Measurements from ENCODE around the gene DDX10.
"Not testable (repeated sequence)": the region's sequence is repeated elsewhere in the genome, so short reads cannot be mapped to it uniquely, and the experiment has no call there.

DDX10 gene

DNA sequence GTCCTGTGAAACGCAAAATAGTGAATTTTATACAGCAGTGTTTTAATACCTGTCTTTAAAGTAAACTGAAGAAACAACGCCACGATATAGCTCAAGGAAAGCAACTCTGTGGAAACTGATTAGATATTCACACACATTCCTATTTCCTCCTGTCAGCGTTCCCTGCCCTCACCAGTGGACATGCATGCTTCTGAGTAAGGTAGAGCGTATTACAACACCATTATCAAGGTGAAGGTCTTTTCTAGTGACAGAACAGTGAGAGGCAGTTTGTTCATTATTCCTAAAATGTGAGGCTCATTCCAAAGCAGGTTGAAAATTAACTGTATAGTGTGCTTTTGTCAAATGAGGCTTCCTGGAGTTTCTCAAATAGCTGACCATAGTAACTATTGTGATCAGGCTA lies 153.1 kb downstream of the DDX10 start:
- H3K4me3 ChIP-seq (ENCODE audit: low read depth, low read length): no peak overlapping the region

DNA sequence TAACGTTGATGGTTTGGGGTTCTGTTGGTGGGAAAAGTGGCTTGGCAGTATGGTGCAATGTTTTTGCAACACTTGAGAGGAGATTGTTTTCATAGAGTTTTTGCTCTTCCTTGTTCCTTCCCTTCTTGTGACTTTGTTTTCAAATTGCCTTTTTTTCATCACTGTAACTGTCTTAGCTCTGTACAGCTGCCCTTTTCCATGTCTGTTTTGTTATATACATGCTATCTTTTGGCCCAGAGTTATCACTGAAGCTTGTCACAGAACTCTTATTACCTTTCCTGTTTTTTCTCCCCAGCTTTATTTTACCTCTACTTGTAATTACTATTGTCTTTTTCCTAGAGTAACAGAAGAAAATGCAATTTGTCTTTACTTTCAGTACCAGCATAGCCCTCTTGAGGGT lies 154.1 kb downstream of the DDX10 start:
- H3K4me3 ChIP-seq (ENCODE audit: low read depth, low read length): no peak overlapping the region

DNA sequence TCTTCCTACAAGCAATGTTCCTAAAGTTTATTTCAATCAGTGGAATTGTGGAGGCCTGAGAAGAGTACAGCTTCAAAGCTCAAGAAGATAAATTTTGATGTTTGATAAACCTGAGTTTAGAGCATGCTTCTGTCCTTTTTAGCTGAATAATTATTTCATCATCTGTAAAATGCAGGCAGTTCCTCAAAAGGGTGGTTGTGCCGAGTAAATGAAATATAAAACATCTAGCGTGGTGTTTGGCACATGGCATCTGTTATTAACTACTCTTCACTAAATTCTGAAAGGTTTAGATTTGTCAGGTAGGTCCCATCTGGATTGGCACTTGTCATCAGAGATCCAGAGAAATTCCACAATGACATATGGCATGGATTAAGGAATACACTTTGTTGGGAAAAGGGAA lies 155.1 kb downstream of the DDX10 start:
- no peak overlapping the region for H3K4me3 ChIP-seq (ENCODE audit: low read depth, low read length)

DNA sequence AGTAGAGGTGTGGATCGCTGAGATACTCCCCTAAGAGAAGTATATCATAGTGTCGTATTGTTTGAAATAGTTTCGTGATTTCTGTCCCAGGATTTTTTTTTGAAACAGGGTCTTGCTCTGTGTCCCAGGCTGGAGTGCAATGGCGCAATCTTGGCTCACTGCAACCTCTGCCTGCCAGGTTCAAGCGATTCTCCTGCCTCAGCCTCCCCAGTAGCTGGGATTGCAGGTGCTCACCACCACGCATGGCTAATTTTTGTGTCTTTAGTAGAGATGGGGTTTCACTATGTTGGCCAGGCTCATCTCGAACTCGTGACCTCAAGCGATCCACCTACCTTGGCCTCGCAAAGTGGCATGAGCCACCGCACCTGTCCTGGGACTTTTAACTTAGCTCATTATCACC lies 159.1 kb downstream of the DDX10 start:
- not testable (repeated sequence) for H3K4me3 ChIP-seq (ENCODE audit: low read depth, low read length)

DNA sequence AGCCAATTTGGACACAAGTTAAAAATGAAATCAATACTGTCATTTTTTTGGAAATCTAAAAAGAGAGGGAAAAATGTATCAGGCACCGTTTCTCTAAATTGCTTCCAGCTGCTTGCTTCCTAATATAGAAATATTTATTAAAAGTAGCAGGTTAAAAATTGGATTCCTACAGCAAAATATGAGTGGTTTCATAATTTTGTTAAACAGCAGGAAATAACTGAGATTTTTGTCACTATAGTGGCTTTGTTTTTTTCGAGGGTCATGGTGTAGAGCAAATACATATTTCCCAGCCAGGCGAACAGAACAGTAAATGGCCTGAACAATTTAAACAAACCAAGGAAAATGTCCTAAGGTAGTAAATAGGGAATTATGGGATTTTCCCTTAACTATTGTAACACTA lies 159.7 kb downstream of the DDX10 start:
- H3K4me3 ChIP-seq (ENCODE audit: low read depth, low read length): no peak overlapping the region

DNA sequence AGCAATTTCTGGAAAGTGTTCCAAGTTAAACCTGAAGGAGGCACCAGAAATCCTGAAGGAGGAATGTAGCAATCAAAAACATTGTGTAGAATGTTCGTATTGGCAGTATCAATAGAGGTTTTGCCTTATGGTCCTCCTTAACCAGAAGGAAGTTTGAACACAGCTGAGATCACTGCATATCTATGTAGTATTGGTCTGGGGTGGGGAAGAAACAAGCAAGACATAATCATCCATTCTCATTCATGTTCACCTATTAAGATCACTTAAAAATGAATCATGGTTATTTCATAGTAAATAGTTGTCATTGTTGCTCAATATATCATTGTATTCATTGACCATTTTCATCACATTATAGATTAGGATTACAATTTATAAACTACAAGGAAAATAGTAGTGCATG lies 160.5 kb downstream of the DDX10 start:
- H3K4me3 ChIP-seq (ENCODE audit: low read depth, low read length): no peak overlapping the region

DNA sequence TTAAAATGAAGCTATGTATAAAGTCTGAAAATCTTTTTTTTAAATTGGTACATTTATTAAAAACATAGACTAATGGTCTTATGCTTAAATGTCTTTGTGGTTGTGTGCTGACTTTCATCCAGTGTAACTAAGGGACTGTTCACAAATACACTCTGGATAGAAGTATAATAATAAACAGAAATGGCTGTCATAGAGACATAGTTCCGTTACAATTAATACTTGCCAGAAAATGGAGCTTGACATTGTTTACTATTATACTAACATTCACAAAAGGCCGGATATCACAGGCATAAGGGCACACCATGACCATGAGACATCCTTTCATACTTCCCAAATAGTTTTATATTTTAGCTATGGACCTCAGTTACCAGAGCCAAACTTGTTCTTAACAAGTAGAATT lies 161.3 kb downstream of the DDX10 start:
- H3K4me3 ChIP-seq (ENCODE audit: low read depth, low read length): no peak overlapping the region

DNA sequence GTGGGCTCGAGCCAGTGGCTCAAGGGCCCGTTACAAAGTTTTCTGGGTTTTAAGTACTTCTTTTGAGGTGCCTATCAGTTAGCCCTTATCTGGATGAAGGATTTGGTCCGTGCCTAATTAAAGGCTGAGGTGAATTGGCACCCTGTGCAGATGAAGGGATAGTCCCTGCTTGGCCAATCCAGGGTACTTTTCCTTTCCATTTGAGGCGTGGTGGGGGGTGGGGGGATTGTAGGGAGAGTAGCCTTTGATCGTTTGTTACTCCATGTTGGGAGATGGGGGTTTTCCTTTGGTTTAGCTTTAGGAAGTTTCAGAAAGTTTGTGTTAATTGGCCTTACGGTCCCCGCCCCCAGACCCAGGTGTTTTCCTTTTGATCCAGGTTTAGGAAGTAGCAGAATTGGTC lies 170.8 kb downstream of the DDX10 start:
- H3K4me3 ChIP-seq (ENCODE audit: low read depth, low read length): no peak overlapping the region

DNA sequence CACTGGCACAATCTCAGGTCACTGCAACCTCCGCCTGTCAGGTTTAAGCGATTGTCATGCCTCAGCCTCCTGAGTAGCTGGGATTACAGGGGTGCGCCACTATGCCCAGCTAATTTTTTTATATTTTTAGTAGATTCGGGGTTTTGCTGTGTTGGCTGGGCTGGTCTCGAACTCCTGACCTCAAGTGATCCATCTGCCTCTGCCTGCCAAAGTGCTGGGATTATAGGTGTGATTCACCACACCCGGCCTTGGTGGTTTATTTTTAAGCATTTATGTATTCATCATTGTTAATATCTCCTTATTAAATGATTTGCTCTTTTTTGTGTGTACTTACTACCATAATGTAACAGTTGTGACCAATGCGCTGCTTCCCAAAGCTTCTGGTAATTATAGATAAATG lies 171.7 kb downstream of the DDX10 start:
- H3K4me3 ChIP-seq (ENCODE audit: low read depth, low read length): no peak overlapping the region

DNA sequence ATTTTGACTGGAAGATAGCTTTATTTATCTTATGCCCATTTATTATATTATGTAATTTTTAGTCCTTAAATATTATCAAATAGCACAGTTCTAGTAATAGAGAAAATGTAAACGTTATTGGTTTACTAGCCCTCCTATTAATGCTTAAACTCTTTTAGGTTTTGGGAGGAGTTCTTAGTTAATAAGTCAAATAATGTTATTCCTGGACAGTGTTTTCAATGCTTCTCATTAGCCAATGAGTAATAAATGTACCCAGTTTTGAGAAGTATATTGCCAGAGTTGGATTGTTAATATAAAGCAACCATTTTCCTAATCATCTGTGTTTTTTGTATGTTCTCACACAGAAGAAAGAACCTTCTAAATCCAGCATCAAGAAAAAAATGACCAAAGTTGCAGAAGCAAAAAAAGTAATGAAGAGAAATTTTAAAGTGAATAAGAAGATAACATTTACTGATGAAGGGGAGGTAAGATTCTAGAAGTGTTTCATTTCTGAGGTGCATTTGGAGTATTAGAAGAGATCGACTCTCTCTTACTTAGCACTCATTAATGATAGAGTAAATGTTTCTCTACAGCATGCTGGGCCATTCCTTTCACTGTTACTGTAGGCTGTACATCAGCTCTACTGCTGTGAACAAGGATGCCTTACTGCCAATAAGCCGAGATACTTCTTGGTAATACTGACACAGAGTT lies 173.4 kb downstream of the DDX10 start:
- no peak overlapping the region for H3K4me3 ChIP-seq (ENCODE audit: low read depth, low read length)

DNA sequence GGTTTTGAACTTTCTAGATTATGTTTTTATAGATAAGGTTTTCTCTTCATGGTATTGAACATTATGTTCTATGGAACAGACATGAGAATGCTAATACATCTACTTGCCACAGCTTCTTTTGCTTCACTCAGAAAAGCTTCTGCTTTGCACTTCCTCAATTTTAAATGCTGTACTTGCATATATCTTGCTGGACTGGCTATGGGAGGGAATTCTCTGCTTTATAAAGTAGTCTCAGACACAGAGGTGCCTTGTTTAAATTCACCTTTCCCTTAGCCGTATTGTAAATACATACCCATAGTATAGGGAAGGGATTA lies 173.9 kb downstream of the DDX10 start:
- H3K4me3 ChIP-seq (ENCODE audit: low read depth, low read length): no peak overlapping the region

DNA sequence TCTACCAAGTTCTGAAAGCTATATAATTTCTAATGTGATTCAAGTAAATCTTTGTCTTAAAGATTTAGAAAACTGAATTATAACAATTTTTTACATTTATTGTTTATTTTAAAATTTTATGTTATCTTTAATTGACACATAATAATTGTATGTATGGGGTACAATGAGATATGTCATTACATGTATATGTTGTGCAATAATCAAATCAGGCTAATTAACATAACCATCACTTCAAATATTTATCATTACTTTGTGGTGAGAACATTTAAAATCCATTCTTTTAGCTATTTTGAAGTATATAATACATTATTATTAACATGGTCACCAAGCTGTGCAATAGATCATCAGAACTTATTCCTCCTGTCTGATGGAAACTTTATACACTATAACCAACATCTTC lies 181.1 kb downstream of the DDX10 start:
- H3K4me3 ChIP-seq (ENCODE audit: low read depth, low read length): no peak overlapping the region

DNA sequence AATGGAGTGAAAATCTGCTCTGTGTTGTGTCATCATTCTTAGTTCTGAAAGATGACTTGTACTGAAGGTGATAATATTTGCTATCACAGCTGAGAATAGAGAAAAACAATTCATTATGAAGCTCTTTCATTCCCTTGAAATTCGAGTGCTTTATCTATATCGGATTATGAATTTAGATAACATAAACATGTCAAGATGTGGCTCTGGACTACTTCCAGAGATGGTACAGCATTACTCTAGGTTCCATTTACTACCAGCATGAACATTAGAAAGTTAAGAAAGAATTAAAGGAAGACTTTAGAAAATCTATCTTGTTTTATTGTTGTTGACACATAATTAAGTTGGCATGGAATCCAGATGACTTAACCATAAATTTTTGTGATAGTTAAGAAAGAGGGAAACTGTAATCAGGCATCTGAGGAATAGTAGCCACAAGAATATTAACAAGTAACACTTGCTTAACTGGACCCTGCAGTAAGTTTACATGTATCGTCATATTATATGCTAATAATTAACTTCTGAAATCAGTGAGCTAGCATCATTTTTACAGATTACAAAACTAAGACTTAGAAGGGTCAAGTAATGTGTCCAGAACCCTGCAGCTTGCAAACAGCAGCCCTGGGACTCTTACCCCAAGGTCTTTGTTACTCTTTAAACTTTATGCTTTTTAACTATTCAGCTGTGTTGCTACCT lies 182.6 kb downstream of the DDX10 start:
- no peak overlapping the region for H3K4me3 ChIP-seq (ENCODE audit: low read depth, low read length)

DNA sequence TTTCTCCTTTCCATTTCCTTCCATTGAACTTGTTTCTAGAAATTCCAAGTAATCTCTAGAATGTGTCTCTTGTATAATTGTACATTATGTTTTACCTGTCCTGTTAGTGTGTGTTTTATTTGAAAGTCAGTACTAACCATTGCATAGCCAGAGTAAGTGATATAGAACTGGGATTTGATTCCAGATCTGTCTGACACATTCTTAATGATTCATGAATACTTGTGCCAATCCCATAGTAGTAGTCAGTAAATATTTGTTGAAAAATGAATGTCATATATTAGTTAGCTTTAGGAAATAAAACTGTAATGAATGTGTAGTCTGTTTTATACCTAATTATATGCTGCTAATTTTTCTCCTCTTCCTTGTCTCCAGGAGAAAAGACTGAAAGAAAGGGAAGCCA lies 186.9 kb downstream of the DDX10 start:
- no peak overlapping the region for H3K4me3 ChIP-seq (ENCODE audit: low read depth, low read length)

DNA sequence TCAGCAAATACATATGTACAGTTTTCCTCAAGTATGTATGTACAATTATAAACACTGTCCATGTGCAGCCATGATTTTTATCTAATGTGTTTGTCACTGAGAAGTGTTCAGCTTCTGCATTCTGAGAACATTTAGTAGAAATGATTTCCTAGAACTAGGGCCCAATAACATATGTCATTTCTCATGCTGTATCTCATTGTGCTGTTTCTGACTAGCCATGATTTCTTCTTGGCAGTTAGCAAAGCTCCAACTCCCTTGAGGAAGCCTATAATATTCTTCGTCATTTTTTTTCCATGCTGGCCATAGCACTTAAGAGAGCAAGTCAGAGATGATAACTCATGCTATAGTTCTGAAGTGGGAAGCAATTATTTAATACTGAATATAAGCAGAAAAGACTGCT lies 187.8 kb downstream of the DDX10 start:
- H3K4me3 ChIP-seq (ENCODE audit: low read depth, low read length): no peak overlapping the region

DNA sequence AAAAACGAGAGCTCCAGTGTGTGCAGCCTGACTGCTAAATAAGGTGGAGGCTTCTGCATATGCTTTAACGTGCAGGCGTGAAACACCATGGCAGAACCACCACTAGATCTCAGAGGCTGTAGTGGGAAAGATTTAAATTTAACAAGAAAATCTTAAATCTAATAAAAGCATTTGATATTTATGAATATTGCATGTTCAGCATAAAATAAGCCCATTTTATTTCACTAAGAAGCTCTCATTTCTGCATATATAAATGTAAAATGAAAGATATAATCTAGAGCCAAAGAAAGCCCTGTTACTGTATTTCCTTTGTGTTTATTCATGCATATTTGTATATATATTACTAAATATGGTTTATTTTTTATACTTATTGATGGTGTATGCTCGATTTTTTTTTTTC lies 188.3 kb downstream of the DDX10 start:
- H3K4me3 ChIP-seq (ENCODE audit: low read depth, low read length): no peak overlapping the region

DNA sequence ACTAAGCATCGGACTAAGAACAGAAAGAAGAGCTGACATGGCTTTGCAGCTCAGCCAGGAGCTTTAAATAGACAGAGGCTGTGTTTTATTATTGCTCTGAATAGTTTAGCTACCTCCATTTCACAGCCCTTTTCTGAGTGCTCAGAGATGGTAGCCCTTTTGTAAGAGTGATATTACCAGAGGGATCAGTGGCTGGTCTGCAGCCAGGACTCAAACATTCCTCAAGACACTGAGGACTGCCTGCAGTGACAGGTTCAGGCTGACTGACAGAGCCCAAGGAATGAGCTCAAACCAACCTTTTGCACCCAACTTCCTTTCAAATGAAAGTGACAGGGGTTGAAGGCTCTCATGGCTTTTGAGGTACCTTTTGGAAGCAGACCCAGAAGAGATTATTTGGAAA lies 189.0 kb downstream of the DDX10 start:
- no peak overlapping the region for H3K4me3 ChIP-seq (ENCODE audit: low read depth, low read length)

DNA sequence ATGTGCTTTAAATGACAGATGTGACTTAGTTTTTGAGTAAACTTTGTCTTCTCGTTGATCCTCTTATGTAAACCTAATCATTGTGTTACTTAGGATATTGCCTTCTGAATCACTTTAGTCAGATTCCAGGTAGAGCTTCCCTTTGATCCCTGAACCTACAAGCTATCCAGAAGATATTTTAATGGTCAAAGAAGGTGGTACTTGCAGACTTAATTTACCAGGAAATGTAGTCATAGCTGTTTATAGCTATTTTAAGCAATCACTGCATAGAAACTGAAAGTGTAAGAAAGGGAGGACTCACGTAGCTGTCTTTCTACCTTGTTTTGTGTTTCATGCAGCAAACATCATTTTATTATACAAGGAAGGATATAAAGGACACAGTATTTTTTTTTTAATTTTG lies 189.5 kb downstream of the DDX10 start:
- no peak overlapping the region for H3K4me3 ChIP-seq (ENCODE audit: low read depth, low read length)

DNA sequence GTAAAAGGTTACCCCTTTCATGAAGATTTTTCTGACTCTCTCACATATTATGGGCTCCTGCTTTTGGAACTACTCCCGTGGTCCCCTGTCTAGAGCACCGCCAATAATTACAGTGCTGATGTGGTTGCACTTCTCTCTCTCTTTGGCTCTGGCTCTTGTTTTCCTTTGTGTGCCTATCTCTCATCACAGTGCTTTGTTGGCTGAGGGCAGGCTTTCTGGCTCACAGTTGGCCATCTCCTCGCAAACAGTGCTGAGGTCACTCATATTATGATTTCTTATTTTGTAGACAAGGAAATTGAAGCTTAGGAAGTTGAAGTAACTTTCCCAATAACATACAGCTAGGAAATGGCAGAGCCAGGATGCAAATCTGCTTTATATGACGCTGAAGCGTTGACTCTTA lies 192.5 kb downstream of the DDX10 start:
- H3K4me3 ChIP-seq (ENCODE audit: low read depth, low read length): no peak overlapping the region

DNA sequence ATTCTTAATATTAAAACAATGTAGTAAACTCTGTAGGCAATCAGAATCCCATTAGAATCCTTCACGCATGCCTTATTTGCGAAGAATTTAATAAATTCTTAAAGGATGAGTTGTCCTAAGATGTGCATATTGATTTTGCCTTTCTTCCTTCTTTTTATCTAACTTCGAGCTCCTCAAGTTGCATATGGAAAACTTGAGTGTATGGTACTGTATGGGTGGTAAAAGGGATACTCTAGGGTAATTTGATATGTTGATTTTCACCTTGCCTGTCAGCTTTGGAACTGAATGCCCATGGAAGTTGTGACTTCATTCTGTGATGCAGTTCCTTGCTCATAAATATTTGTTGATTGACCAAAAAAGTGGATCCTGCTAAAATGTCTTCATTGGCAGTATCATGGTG lies 193.8 kb downstream of the DDX10 start:
- no peak overlapping the region for H3K4me3 ChIP-seq (ENCODE audit: low read depth, low read length)

DNA sequence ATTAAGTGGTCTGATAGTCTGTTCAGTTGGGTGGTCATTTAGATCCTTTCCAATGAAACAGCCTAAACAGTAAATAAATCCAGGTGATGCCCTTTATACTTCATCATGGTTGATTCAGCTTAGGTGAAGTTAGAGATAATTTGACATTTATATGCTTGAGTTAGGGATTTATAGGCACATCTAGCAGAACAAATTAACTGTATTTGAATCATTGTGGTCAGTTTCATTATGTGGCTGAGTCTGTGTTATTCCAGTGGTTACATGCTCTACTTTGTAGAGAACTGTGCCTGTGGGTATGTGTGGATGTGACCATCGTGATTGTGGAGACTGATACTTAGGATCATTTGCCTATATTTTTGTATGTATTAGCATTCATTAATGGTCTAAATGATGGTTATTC lies 194.6 kb downstream of the DDX10 start:
- H3K4me3 ChIP-seq (ENCODE audit: low read depth, low read length): no peak overlapping the region

DNA sequence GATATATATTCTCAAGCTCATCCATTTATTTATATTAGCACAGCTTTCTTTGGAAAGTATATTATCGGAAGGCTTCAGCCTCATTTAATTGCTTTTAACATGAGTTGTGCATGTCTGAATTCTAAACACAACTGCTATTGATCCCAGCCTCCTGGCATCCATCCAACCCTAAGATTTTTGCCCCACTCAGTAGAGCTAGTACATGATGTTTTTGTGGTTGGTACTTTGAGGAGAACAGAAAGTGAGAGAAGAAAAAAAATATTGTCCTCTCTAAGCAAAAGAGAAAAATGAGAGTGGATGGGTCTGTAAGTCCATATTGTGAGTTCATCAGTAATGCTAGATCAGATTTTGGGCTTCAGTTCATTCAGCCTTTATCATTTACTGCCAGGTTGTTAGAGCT lies 198.7 kb downstream of the DDX10 start:
- H3K4me3 ChIP-seq (ENCODE audit: low read depth, low read length): no peak overlapping the region

DNA sequence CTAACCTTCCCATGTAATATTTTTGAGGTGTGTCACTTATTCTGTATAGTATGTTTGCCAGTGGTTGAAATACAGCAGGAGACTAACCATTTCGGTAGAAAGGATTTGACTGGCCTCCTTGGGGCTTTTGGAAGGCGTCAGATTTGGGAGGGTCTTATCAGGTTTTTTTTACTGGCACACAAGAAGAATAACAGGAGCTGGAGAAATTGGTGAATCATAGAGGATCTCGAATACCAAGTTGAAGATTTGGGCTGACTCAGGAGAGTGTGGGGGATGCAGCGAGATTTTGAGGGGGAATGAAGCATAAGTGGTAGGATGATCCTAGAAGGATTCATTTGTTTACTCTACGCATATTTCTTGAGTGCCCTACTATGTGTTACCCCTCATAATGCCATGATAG lies 200.5 kb downstream of the DDX10 start:
- no peak overlapping the region for H3K4me3 ChIP-seq (ENCODE audit: low read depth, low read length)
